ENCODE data around the gene ZDHHC13.
"Not testable (repeated sequence)": the region's sequence is repeated elsewhere in the genome, so short reads cannot be mapped to it uniquely, and the experiment has no call there.

GRCh38 chr11:19126562-19127325, 9.8 kb downstream of the ZDHHC13 start:
- not testable (repeated sequence) for TF ChIP-seq POLR2AphosphoS5, POLR2A, TAF1, POU2F2 (IDR thresholded peaks at IDR 0.05; ENCODE audit: low read depth, low read length)
